Heart left ventricle (tissue), 16 donors: ENCODE measurements around the gene CDH26. TPM values are rescaled to one million over a fixed set of nuclear protein-coding genes. Genes with fewer than 3 reads are reported as not detected.

Experiments
- ATAC-seq, 4 donors: fragments of 200-7000 bp; cut with Tn5 transposase; one replicate each; pipeline ENCODE4 v1.9.1; 2020 to 2022; ENCODE audit warnings: moderate library complexity in 4 of 4, mild to moderate bottlenecking in 3 of 4, moderate number of reproducible peaks in 1 of 4
- DNase-seq, 5 donors: peaks; one replicate each; pipeline ENCODE4 v3.0.0-alpha.2; 2020
- H3K27ac ChIP-seq, 12 donors: fragments of 200-600 bp; sonication (generic) in 4 of 12; one replicate each; pipeline versions ENCODE4 v1.5.0 to v1.8.0; 2016 to 2022; ENCODE audit warnings: mild to moderate bottlenecking in 2 of 12
- H3K27me3 ChIP-seq, 9 donors: fragments of 200-600 bp; sonication (generic) in 2 of 9; one replicate each; pipeline versions ENCODE4 v1.5.1 to v1.8.0; 2016 to 2022; ENCODE audit warnings: mild to moderate bottlenecking in 3 of 9
- H3K36me3 ChIP-seq, 9 donors: fragments of 200-600 bp; sonication (generic) in 2 of 9; one replicate each; pipeline versions ENCODE4 v1.5.0 to v1.8.0; 2018 to 2022; ENCODE audit warnings: mild to moderate bottlenecking in 2 of 9
- H3K4me1 ChIP-seq, 12 donors: fragments of 200-600 bp; sonication (generic) in 4 of 12; one replicate each; pipeline versions ENCODE4 v1.5.0 to v1.8.0; 2016 to 2022; ENCODE audit warnings: mild to moderate bottlenecking in 3 of 12
- H3K4me3 ChIP-seq, 12 donors: fragments of 200-600 bp; sonication (generic) in 4 of 12; one replicate each; pipeline versions ENCODE4 v1.5.0 to v1.8.0; 2017 to 2022; ENCODE audit warnings: mild to moderate bottlenecking in 9 of 12, moderate library complexity in 4 of 12
- H3K9me3 ChIP-seq, 12 donors: fragments of 200-600 bp; sonication (generic) in 4 of 12; one replicate each; pipeline versions ENCODE4 v1.5.0 to v1.8.0; 2016 to 2022; ENCODE audit warnings: mild to moderate bottlenecking in 1 of 12
- CTCF ChIP-seq, 12 donors: fragments of 200-600 bp; sonication (generic) in 4 of 12; IDR thresholded peaks; one replicate each; pipeline versions ENCODE4 v1.5.0 to v1.8.0; 2018 to 2022; ENCODE audit warnings: antibody characterized with exemption in 12 of 12, mild to moderate bottlenecking in 5 of 12
- POLR2A ChIP-seq, 2 donors: fragments of 450-650 bp; IDR thresholded peaks; one replicate each; pipeline ENCODE4 v1.6.1; 2017; ENCODE audit warnings: antibody characterized with exemption in 2 of 2, mild to moderate bottlenecking in 2 of 2, moderate library complexity in 2 of 2
- WGBS, 4 donors: extraction: QIAGEN DNeasy Blood & Tissue Kit in 2 of 4; methylation state at CpG; one replicate each; pipeline versions ENCODE4 v1.1.5 to v1.1.7; 2013 to 2018; 5-methylcytosine and 5-hydroxymethylcytosine counted together
- intact Hi-C, 10 donors: fragments of 100-400 bp; cut with DNase I; formaldehyde crosslinking; loops; one replicate each; pipeline versions ENCODE4 v1.11.1 to v1.14.2; 2022
- polyA plus RNA-seq, 2 donors: library from polyadenylated mRNA; stranded (reverse); fragments of 200-250 nt; gene quantifications; one replicate each; pipeline ENCODE4 v1.2.3, GENCODE V29; 2013
- total RNA-seq, 9 donors: library from RNA; depleted of rRNA in 2 of 9; stranded (reverse); fragments of >200 nt in 2 of 9; fragmentation: NEBNext Ultra II Directional in 3 of 9; extraction: Animal tissue kit (Norgen Biotek cat#: 25700) in 3 of 9; gene quantifications; one replicate each; pipeline versions ENCODE4 v1.1.0 to v1.2.4, GENCODE V29; 2016 to 2023
- donor health status: ischemic (EF 13 %, LVEDD 7.1; RV severe dilation, severe dysfunction).
- donor health status: healthy with polysubstance abuse.
- donor health status: DM: no; HTN: yes; CAD: no.
- donor health status: DM: no; HTN: no; CAD: no.
- donor health status: ischemic (EF 25% LVEDD 6.9; RV normal size, moderate dysfunction).
- donor health status: ischemic (EF 25% LVEDD 5.7; RV mildly dilated, moderate dysfunction).
- donor health status: healthy.
- donor health status: DM: yes; HTN: yes; CAD: no.
- donor health status: ischemic (EF 35%, LVEDD 5.7; RV mildly dilated, moderate dysfunction).
- donor health status: nonischemic (EF 11% LVEDD 7.7; RV severe dilation, severe dysfunction).
- donor health status: DM: yes; HTN: yes; CAD: no.
- donor health status: PGD.
- donor health status: ischemic (EF 29% LVEDD 5.4; RV normal size, mild dysfunction).
- donor health status: nonischemic (EF 23%, LVEDD 6.1; RV moderate dilation, normal function).

Gene CDH26
- total and polyA plus RNA-seq, 11 donors, result 0.30 to 2.0 (median 0.98) TPM

GRCh38 chr20:59944726-59945125 is 13.5 kb upstream of the CDH26 start:
- 71 to 77% (median 75%) methylated on average over 7 of the region's 7 CpGs for WGBS, 4 donors
- peak overlapping the region in 1 of 12 donors; percentile 9 for H3K27ac ChIP-seq

GRCh38 chr20:59945175-59945574 is 13.0 kb upstream of the CDH26 start:
- no peak for TF ChIP-seq CTCF (IDR thresholded peaks at IDR 0.05)
- no peak for TF ChIP-seq POLR2A (IDR thresholded peaks at IDR 0.05)
- H3K9me3 ChIP-seq, result no peaks in the 10 kb centered on the region
- H3K27ac ChIP-seq, result peak overlapping the region in 2 of 12 donors; percentile 9
- peaks cover 3 to 58% (median 37%) of the 10 kb centered on the region in 12 donors for H3K4me1 ChIP-seq
- ATAC-seq (no peak), DNase-seq (no peak)
- 44 to 64% (median 51%) methylated on average over 3 of the region's 3 CpGs for WGBS, 4 donors
- H3K4me3 ChIP-seq, result no peak overlapping the region
- no peaks in the 10 kb centered on the region for H3K27me3 ChIP-seq
- H3K36me3 ChIP-seq, result peaks cover 0 to 63% (median 36%) of the 10 kb centered on the region in 9 donors
- intact Hi-C loops, result loop anchor here in 6 of 10 donors (5.0 to 10.0 kb wide), 4 partner anchors 90 to 110 kb away; no protein-coding TSS in a partner anchor

More at GRCh38 chr20:59944726-59945125, 13.5 kb upstream of the CDH26 start:
- Histone ChIP-seq H3K27me3 (no peaks in the 10 kb centered on the region), H3K4me1 (peaks cover 3 to 58% (median 37%) of the 10 kb centered on the region in 12 donors), H3K36me3 (peaks cover 0 to 59% (median 36%) of the 10 kb centered on the region in 9 donors), H3K9me3 (no peaks in the 10 kb centered on the region), H3K4me3 (no peak overlapping the region)
- intact Hi-C loops, result loop anchor here in 6 of 10 donors (5.0 to 10.0 kb wide), 4 partner anchors 90 to 110 kb away; no protein-coding TSS in a partner anchor
- DNase-seq, result no peak
- TF ChIP-seq CTCF (IDR thresholded peaks at IDR 0.05) (no peak), POLR2A (IDR thresholded peaks at IDR 0.05) (no peak)
- ATAC-seq, result no peak

GRCh38 chr20:59945731-59946130 is 12.5 kb upstream of the CDH26 start:
- Histone ChIP-seq H3K4me1 (peaks cover 3 to 58% (median 37%) of the 10 kb centered on the region in 12 donors), H3K27ac (peak overlapping the region in 2 of 12 donors; percentile 9), H3K27me3 (no peaks in the 10 kb centered on the region), H3K9me3 (no peaks in the 10 kb centered on the region), H3K36me3 (peaks cover 0 to 67% (median 36%) of the 10 kb centered on the region in 9 donors), H3K4me3 (no peak overlapping the region)
- intact Hi-C loops, result loop anchor here in 6 of 10 donors (5.0 to 10.0 kb wide), 4 partner anchors 89 to 109 kb away; no protein-coding TSS in a partner anchor
- WGBS, 4 donors, result 68 to 75% (median 72%) methylated on average over 2 of the region's 2 CpGs
- ATAC-seq, result no peak
- no peak for DNase-seq
- TF ChIP-seq CTCF (IDR thresholded peaks at IDR 0.05) (no peak), POLR2A (IDR thresholded peaks at IDR 0.05) (no peak)

GRCh38 chr20:59947376-59947775 is 10.8 kb upstream of the CDH26 start:
- peaks cover 0 to 44% (median 21%) of the 10 kb centered on the region in 12 donors for H3K4me1 ChIP-seq
- no peak for DNase-seq

More at GRCh38 chr20:59947376-59947775, 10.8 kb upstream of the CDH26 start:
- peaks cover 0 to 77% (median 35%) of the 10 kb centered on the region in 9 donors for H3K36me3 ChIP-seq
- no peak overlapping the region for H3K27ac ChIP-seq
- H3K4me3 ChIP-seq, result no peak overlapping the region
- H3K27me3 ChIP-seq, result no peaks in the 10 kb centered on the region
- ATAC-seq, result no peak
- intact Hi-C loops, result loop anchor here in 6 of 10 donors (5.0 to 10.0 kb wide), 4 partner anchors 87 to 107 kb away; no protein-coding TSS in a partner anchor
- H3K9me3 ChIP-seq, result no peaks in the 10 kb centered on the region
- WGBS, 4 donors, result 89 to 96% (median 91%) methylated on average over 8 of the region's 8 CpGs
- TF ChIP-seq CTCF (IDR thresholded peaks at IDR 0.05), result no peak
- TF ChIP-seq POLR2A (IDR thresholded peaks at IDR 0.05), result no peak
